ENCODE data around the gene ABCC10.
"Not testable (repeated sequence)": the region's sequence is repeated elsewhere in the genome, so short reads cannot be mapped to it uniquely, and the experiment has no call there.

ABCC10 gene

DNA sequence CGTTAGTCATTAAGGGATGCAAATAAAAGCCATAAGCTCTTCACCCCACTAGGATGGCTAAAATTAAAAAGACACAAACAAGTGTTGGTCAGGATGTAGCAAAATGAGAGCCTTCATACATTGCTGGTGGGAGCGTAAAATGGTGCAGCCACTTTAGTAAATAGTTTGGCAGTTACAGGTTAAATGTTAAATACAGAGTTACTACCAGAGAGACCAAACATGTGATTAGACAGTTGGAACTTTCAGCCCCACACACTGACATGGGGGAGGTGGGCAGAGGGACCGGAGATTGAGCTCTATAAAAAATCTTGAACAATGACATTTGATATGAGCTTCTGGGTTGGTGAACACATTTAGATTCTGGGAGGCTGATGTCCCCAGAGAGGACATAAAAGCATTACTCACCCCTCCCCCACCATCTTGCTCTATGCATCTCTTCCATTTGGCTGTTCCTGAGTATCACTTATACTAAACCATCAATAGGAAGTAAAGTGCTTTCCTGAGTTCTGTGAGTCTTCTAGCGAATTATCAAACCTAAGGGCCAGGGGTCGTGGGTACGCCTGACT, 37.5 kb upstream of the ABCC10 start:
- TF ChIP-seq, protein P1, sequence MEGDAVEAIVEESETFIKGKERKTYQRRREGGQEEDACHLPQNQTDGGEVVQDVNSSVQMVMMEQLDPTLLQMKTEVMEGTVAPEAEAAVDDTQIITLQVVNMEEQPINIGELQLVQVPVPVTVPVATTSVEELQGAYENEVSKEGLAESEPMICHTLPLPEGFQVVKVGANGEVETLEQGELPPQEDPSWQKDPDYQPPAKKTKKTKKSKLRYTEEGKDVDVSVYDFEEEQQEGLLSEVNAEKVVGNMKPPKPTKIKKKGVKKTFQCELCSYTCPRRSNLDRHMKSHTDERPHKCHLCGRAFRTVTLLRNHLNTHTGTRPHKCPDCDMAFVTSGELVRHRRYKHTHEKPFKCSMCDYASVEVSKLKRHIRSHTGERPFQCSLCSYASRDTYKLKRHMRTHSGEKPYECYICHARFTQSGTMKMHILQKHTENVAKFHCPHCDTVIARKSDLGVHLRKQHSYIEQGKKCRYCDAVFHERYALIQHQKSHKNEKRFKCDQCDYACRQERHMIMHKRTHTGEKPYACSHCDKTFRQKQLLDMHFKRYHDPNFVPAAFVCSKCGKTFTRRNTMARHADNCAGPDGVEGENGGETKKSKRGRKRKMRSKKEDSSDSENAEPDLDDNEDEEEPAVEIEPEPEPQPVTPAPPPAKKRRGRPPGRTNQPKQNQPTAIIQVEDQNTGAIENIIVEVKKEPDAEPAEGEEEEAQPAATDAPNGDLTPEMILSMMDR (IDR thresholded peaks at IDR 0.05; ENCODE audit: low read depth, low read length, missing control alignments) = no peak
- no peak for DNase-seq (ENCODE audit: extremely low read depth, low read depth)
- no peak overlapping the region for H3K4me3 ChIP-seq (replicated peaks; ENCODE audit: low read depth, low read length)

DNA sequence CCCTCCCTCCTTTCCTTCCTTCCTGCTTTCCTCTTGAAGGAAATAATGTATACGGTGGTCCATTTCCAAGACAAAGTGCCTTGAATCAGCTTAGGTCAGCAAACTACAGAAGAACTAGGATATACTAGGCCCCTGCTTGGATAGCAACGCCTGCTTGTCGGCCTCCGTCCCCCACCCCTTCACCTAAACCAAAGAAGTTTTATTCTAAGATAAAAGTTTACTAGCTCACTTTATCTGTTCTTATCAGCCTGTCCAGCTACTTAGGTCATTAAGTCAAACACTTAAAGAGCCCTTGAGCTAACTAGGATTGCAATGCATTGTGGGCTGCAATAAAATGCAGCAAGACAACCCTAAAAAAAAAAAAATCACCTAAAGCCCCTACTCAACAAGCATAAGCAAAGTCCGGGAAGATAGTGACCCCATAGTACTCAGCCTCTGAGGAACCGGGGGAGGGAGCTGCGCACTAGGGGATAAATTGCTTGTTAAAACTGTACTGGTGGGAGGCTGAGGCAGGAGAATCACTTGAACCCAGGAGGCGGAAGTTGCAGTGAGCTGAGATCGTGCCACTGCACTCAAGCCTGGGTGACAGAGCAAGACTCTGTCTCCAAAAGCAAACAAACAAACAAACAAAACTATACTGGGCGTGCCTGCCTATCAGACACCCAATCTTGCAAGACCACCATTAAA, 36.4 kb upstream of the ABCC10 start:
- DNase-seq (ENCODE audit: extremely low read depth, low read depth) = not testable (repeated sequence)

DNA sequence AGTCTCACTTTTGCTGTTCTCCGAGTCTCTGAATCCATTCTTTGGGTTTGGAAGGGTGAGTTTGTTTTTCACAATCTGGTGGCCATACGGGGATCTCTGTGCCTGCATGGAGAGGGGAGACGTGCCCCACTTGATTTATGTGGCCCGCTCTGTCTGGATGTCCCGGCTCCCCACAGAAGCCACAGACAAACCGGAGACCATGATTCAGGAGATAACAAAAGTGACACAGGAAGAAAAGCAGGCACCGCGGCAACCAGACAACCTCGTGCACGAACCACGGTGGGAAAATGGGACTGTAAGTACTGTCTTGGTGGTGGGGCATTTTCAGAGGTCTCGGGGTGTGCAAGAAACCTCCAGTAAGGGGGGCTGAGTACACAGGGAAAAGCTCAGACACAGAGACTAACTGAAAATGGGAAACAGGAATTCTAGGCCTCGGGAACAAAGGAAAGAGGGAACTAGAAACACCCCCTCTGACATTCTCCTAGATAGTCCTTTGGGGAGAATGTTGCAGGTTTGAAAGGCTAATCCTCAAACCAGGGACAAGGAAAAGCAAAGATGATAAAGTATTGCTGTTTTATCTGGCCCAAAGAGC, 35.8 kb upstream of the ABCC10 start:
- no peak overlapping the region for H3K4me3 ChIP-seq (replicated peaks; ENCODE audit: low read depth, low read length)
- no peak for DNase-seq (ENCODE audit: extremely low read depth, low read depth)
- TF ChIP-seq, protein P1 (IDR thresholded peaks at IDR 0.05; ENCODE audit: low read depth, low read length, missing control alignments) = no peak

More for the DNA sequence above, 36.4 kb upstream of the ABCC10 start:
- not testable (repeated sequence) for H3K4me3 ChIP-seq (replicated peaks; ENCODE audit: low read depth, low read length)

DNA sequence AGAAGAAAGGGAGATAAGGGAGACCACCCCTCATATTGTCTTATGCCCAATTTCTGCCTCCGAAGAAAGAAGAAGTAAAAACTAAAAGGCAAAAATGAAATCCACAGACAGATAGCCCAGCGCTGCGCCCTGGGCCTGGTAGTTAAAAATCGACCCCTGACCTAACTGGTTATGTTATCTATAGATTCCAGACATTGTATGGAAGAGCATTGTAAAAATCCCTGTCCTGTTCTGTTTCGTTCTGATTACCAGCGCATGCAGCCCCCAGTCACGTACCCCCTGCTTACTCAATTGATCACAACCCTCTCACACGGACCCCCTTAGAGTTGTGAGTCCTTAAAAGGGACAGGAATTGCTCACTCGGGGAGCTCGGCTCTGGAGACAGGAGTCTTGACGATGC, 34.2 kb upstream of the ABCC10 start:
- not testable (repeated sequence) for DNase-seq (ENCODE audit: extremely low read depth, low read depth); H3K4me3 ChIP-seq (replicated peaks; ENCODE audit: low read depth, low read length)

DNA sequence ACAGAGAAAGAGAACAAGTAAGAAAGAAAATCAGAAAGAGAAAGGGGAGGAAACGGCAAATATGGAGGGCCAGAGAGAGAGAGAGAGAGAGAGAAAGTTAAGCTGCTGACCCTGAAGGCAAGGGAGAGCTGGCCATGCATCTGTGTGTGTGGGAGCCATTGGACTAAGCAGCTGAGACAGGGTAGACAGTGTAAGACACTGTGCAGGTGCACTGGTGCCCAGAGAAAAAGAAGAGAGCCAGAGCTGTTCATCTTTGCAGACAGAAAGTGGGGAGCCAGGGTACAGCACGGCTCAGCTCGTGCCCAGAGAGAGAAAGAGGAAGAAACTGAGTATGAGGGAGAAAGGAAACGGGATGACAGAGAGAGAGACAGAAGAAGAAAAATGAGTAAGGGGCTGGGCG, 33.7 kb upstream of the ABCC10 start:
- TF ChIP-seq, protein P1 (IDR thresholded peaks at IDR 0.05; ENCODE audit: low read depth, low read length, missing control alignments) = no peak
- H3K4me3 ChIP-seq (replicated peaks; ENCODE audit: low read depth, low read length) = no peak overlapping the region
- no peak for DNase-seq (ENCODE audit: extremely low read depth, low read depth)

DNA sequence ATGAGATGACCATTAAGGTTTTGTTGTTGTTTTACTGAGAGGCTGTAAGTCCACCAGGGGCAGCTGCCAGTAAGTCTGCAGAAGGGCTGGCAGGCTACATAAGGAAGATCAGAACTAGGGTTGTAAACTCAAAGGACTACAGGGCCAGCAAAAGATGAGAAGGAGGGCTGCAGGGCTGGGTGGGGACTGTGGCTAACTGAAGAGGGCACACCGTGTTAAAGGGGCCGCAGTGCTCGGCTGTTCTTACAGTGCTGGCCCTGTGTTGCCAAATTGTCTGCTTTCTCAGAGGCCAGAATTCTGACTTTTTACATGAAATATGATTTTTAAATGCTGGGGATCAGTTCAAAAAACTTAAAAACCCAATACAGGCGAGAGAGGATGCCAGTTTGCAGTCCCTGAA, 32.4 kb upstream of the ABCC10 start:
- TF ChIP-seq, protein P1 (IDR thresholded peaks at IDR 0.05; ENCODE audit: low read depth, low read length, missing control alignments) = no peak
- DNase-seq (ENCODE audit: extremely low read depth, low read depth) = no peak
- no peak overlapping the region for H3K4me3 ChIP-seq (replicated peaks; ENCODE audit: low read depth, low read length)

DNA sequence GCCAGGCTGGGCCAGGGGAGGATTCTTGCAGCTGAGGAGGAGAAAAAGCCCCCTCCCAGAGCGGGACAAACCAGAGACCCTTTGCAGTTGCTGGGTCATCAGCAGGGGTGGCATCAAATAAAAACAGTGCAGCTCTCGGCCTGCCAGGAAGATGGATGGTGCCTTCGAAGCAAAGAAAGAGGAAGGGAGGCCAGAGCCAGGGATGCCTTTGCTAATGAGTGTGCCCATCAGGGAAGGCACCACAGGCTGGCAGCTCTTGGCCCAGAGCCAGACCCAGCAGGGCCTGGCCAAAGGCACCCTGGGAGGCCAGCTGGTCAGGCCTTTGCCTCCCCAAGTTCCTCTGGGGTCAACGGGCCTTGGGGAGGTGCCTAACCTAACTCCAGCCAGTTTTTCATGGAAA, 31.6 kb upstream of the ABCC10 start:
- TF ChIP-seq, protein P1 (IDR thresholded peaks at IDR 0.05; ENCODE audit: low read depth, low read length, missing control alignments) = no peak
- DNase-seq (ENCODE audit: extremely low read depth, low read depth) = no peak
- H3K4me3 ChIP-seq (replicated peaks; ENCODE audit: low read depth, low read length) = no peak overlapping the region
